M059J (cell line): ENCODE data around the gene LAP3. TPM values are rescaled to one million over a fixed set of nuclear protein-coding genes. Genes with fewer than 3 reads are reported as not detected.

Experiments
- total RNA-seq: library from RNA; depleted of rRNA; stranded (reverse); fragments of >200 nt; shearing (Covaris generic); gene quantifications from 2 replicates; pipeline ENCODE4 v1.2.3, GENCODE V29; 2014; rRNA removed

The LAP3 gene
- total RNA-seq, 1 experiment from 2014 or later, result 279 TPM

Other genes with a start within 250 kb of the LAP3 start
- gene QDPR, start 65.1 kb upstream of the LAP3 start, total RNA-seq, result 2.8 and 8.3 TPM in 2 replicates
- not detected in 2 replicates for gene CLRN2, start 62.0 kb upstream of the LAP3 start, total RNA-seq
- 4.9 and 11.1 TPM in 2 replicates for gene MED28, start 37.4 kb downstream of the LAP3 start, total RNA-seq
- 0.02 TPM in 1 of 2 replicates, not detected in the other for gene FAM184B, start 204.4 kb downstream of the LAP3 start, total RNA-seq
- 31.4 and 56.9 TPM in 2 replicates for gene DCAF16, start 233.6 kb downstream of the LAP3 start, total RNA-seq
- 51.7 and 71.8 TPM in 2 replicates for gene NCAPG, start 233.8 kb downstream of the LAP3 start, total RNA-seq